Measurements from ENCODE around the gene HGD. TPM values are rescaled to one million over a fixed set of nuclear protein-coding genes. Genes with fewer than 3 reads are reported as not detected.

Gene HGD
- total RNA-seq, 2 experiments from 2014 or later = 2.0 to 2.9 TPM

DNA sequence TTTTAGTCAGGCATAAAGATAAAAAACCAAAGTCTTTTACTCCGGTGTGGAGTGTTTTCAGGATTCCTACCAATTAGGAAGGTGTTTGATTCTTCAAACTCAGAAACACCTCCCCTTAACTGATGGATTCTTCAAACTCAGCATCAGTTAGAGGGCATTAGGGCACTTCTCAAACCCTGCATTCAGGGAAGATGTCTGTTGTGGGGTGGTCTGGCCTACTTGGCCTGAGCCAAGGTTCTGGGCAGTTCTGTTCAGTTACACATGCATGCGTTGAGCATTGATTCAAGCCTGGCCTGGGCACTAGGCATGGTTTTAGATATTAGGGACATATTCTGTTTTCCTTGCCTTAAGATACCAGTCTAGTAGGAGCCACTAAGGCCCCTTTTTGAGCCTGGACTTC, 1.0 kb downstream of the HGD start:
- no peak overlapping the region for H3K4me3 Mint-ChIP-seq
- intact Hi-C loops (cut with DNase I, micrococcal nuclease) = no loop called here
- TF ChIP-seq, protein P1, sequence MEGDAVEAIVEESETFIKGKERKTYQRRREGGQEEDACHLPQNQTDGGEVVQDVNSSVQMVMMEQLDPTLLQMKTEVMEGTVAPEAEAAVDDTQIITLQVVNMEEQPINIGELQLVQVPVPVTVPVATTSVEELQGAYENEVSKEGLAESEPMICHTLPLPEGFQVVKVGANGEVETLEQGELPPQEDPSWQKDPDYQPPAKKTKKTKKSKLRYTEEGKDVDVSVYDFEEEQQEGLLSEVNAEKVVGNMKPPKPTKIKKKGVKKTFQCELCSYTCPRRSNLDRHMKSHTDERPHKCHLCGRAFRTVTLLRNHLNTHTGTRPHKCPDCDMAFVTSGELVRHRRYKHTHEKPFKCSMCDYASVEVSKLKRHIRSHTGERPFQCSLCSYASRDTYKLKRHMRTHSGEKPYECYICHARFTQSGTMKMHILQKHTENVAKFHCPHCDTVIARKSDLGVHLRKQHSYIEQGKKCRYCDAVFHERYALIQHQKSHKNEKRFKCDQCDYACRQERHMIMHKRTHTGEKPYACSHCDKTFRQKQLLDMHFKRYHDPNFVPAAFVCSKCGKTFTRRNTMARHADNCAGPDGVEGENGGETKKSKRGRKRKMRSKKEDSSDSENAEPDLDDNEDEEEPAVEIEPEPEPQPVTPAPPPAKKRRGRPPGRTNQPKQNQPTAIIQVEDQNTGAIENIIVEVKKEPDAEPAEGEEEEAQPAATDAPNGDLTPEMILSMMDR (IDR thresholded peaks at IDR 0.05) = no peak
- H3K9me3 Mint-ChIP-seq = peaks cover 8% of the 10 kb centered on the region
- ChIA-PET POLR2A (no interaction called here), CTCF (no interaction called here)
- H3K36me3 Mint-ChIP-seq (ENCODE audit: low read depth) = no peaks in the 10 kb centered on the region
- DNase-seq (no peak), ATAC-seq (ENCODE audit: poor library complexity) (no peak)
- H3K27me3 Mint-ChIP-seq = no peaks in the 10 kb centered on the region
- H3K4me1 Mint-ChIP-seq (ENCODE audit: low read depth) = peaks cover 5% of the 10 kb centered on the region
- no peaks in the 10 kb centered on the region for H3K36me3 ChIP-seq (ENCODE audit: insufficient read depth, low read length)
- H3K27me3 ChIP-seq (ENCODE audit: control insufficient read depth in 1 of 2, insufficient read depth in 2 of 2, low read length in 2 of 2) = no peaks in the 10 kb centered on the region
- no peak overlapping the region for H3K4me3 ChIP-seq (ENCODE audit: low read length)
- H3K27ac ChIP-seq (ENCODE audit: low read depth in 1 of 2, low read length in 2 of 2) = no peak overlapping the region
- no peaks in the 10 kb centered on the region for H3K4me1 ChIP-seq (ENCODE audit: insufficient read depth, low read length)
- no peak overlapping the region for H3K27ac Mint-ChIP-seq
- no peaks in the 10 kb centered on the region for H3K9me3 ChIP-seq (ENCODE audit: control insufficient read depth in 1 of 2, insufficient read depth in 1 of 2, low read length in 2 of 2)

GRCh38 chr3:120680193-120680894, 1.7 kb downstream of the HGD start:
- Histone ChIP-seq H3K27ac (ENCODE audit: low read depth in 1 of 2, low read length in 2 of 2) (no peak overlapping the region), H3K9me3 (ENCODE audit: control insufficient read depth in 1 of 2, insufficient read depth in 1 of 2, low read length in 2 of 2) (no peaks in the 10 kb centered on the region), H3K4me1 (ENCODE audit: insufficient read depth, low read length) (no peaks in the 10 kb centered on the region), H3K27me3 (ENCODE audit: control insufficient read depth in 1 of 2, insufficient read depth in 2 of 2, low read length in 2 of 2) (no peaks in the 10 kb centered on the region), H3K36me3 (ENCODE audit: insufficient read depth, low read length) (no peaks in the 10 kb centered on the region), H3K4me3 (ENCODE audit: low read length) (no peak overlapping the region)
- ATAC-seq (ENCODE audit: poor library complexity) (no peak), DNase-seq (no peak)
- H3K4me3 Mint-ChIP-seq = no peak overlapping the region
- H3K36me3 Mint-ChIP-seq (ENCODE audit: low read depth) = no peaks in the 10 kb centered on the region
- TF ChIP-seq, protein P1 (IDR thresholded peaks at IDR 0.05) = no peak
- no peaks in the 10 kb centered on the region for H3K27me3 Mint-ChIP-seq
- peaks cover 8% of the 10 kb centered on the region for H3K9me3 Mint-ChIP-seq
- ChIA-PET CTCF (no interaction called here), POLR2A (no interaction called here)
- H3K4me1 Mint-ChIP-seq (ENCODE audit: low read depth) = peaks cover 5% of the 10 kb centered on the region
- no peak overlapping the region for H3K27ac Mint-ChIP-seq
- intact Hi-C loops (cut with DNase I, micrococcal nuclease) = no loop called here

DNA sequence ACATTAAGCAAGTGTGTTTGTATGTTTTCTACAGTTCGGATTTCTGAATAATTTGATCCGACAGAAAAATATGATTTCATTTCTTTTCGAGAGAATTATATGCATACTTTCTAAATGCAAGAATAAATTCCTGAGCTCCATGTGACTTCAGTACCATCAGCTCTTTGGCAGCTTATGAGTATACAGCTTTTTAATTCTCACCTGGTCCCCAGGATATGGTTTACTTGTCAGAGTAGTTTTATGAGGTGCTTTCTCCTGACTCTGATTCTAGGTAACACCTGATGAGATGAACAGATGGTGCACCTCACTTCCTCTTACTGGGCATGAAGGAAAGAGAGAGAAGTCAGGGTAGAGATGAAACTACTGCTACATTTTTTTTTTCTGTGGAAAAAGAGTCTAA, 3.1 kb downstream of the HGD start:
- Mint-ChIP-seq H3K27me3 (no peaks in the 10 kb centered on the region), H3K9me3 (peaks cover 8% of the 10 kb centered on the region), H3K27ac (no peak overlapping the region), H3K36me3 (ENCODE audit: low read depth) (no peaks in the 10 kb centered on the region), H3K4me3 (no peak overlapping the region), H3K4me1 (ENCODE audit: low read depth) (peaks cover 5% of the 10 kb centered on the region)
- no peaks in the 10 kb centered on the region for H3K27me3 ChIP-seq (ENCODE audit: control insufficient read depth in 1 of 2, insufficient read depth in 2 of 2, low read length in 2 of 2)
- DNase-seq (no peak), ATAC-seq (ENCODE audit: poor library complexity) (no peak)
- H3K36me3 ChIP-seq (ENCODE audit: insufficient read depth, low read length) = no peaks in the 10 kb centered on the region
- no peak overlapping the region for H3K27ac ChIP-seq (ENCODE audit: low read depth in 1 of 2, low read length in 2 of 2)
- TF ChIP-seq, protein P1 (IDR thresholded peaks at IDR 0.05) = no peak
- intact Hi-C loops (cut with DNase I, micrococcal nuclease) = no loop called here
- H3K9me3 ChIP-seq (ENCODE audit: control insufficient read depth in 1 of 2, insufficient read depth in 1 of 2, low read length in 2 of 2) = no peaks in the 10 kb centered on the region
- no peaks in the 10 kb centered on the region for H3K4me1 ChIP-seq (ENCODE audit: insufficient read depth, low read length)
- ChIA-PET POLR2A (interaction anchor here (1.0 to 1.4 kb wide), 2 partner anchors 41 to 64 kb away, joined by 3 to 4 read pairs; partner anchors contain the start of gene GTF2E1), CTCF (no interaction called here)
- H3K4me3 ChIP-seq (ENCODE audit: low read length) = no peak overlapping the region
